DND-41 (cell line): Measurements from ENCODE around the gene ZNF143.

Experiments used
- ATAC-seq: fragments of 200-7000 bp; cut with Tn5 transposase; 3 replicates; pipeline ENCODE4 v1.9.1; 2021; ENCODE audit warnings: low read depth; ENCODE audit not compliant: insufficient read depth
- DNase-seq: peaks from one replicate; pipeline ENCODE4 v3.0.0-alpha.2; 2020
- H2AFZ ChIP-seq: 2 replicates; pipeline ENCODE4 v1.6.0; 2012; ENCODE audit warnings: low read depth, low read length
- H3K27ac ChIP-seq: 2 replicates; pipeline ENCODE4 v1.5.1; 2012; ENCODE audit warnings: low read length, inconsistent platforms
- H3K27me3 ChIP-seq: fragments of 200-600 bp; sonication (generic); 2 replicates; pipeline ENCODE4 v1.6.0; 2012; ENCODE audit warnings: low read length, mild to moderate bottlenecking, inconsistent platforms; ENCODE audit not compliant: insufficient read depth, poor library complexity
- H3K36me3 ChIP-seq: 2 replicates; pipeline ENCODE4 v1.5.1; 2012; ENCODE audit warnings: low read length, inconsistent platforms; ENCODE audit not compliant: insufficient read depth
- H3K4me1 ChIP-seq: 2 replicates; pipeline ENCODE4 v1.5.1; 2012; ENCODE audit warnings: mild to moderate bottlenecking, low read length; ENCODE audit not compliant: insufficient read depth
- H3K4me2 ChIP-seq: 2 replicates; pipeline ENCODE4 v1.6.0; 2012; ENCODE audit warnings: mild to moderate bottlenecking, moderate library complexity, low read length, inconsistent platforms; ENCODE audit not compliant: insufficient read depth
- H3K4me3 ChIP-seq, 2 experiments: fragments of 200-600 bp in 1 of 2; shearing (Covaris generic) in 1 of 2; 2 replicates each; pipeline ENCODE4 v1.5.1; 2012 to 2016; ENCODE audit warnings: inconsistent platforms in 2 of 2, low read length in 2 of 2, mild to moderate bottlenecking in 2 of 2, low read depth in 1 of 2, moderate library complexity in 1 of 2
- H3K79me2 ChIP-seq: 2 replicates; pipeline ENCODE4 v1.6.0; 2012; ENCODE audit warnings: low read length, inconsistent platforms; ENCODE audit not compliant: insufficient read depth
- H3K9ac ChIP-seq: 2 replicates; pipeline ENCODE4 v1.6.0; 2012; ENCODE audit warnings: low read depth, mild to moderate bottlenecking, inconsistent platforms, low read length, moderate library complexity
- H3K9me3 ChIP-seq: 2 replicates; pipeline ENCODE4 v1.5.1; 2012; ENCODE audit warnings: low read length, moderate library complexity, mild to moderate bottlenecking, inconsistent platforms; ENCODE audit not compliant: insufficient read depth, severe bottlenecking
- H4K20me1 ChIP-seq: 2 replicates; pipeline ENCODE4 v1.6.0; 2012; ENCODE audit warnings: low read length; ENCODE audit not compliant: insufficient read depth
- CTCF ChIP-seq: IDR thresholded peaks from 2 replicates; pipeline ENCODE4 v1.5.1; 2012; ENCODE audit warnings: borderline replicate concordance, low read length, moderate library complexity, mild to moderate bottlenecking; ENCODE audit not compliant: poor library complexity, severe bottlenecking; ENCODE audit errors: extremely low read depth
- EZH2 ChIP-seq: IDR thresholded peaks from 3 replicates; pipeline ENCODE4 v1.6.1; 2012; ENCODE audit warnings: borderline replicate concordance, low read depth, mild to moderate bottlenecking, moderate library complexity, low read length, inconsistent platforms; ENCODE audit not compliant: severe bottlenecking

The ZNF143 gene

GRCh38 chr11:9570313-9571025 lies 109.7 kb downstream of the ZNF143 start:
- H3K79me2 ChIP-seq: peaks cover 21% of the 10 kb centered on the region
- H3K9ac ChIP-seq: no peak overlapping the region
- no peak overlapping the region for H3K4me3 ChIP-seq
- DNase-seq (no peak), ATAC-seq (no peak)
- peaks cover 11% of the 10 kb centered on the region for H4K20me1 ChIP-seq
- H3K27me3 ChIP-seq: no peaks in the 10 kb centered on the region
- TF ChIP-seq CTCF: no peak
- TF ChIP-seq EZH2: no peak
- no peak overlapping the region for H2AFZ ChIP-seq
- no peak overlapping the region for H3K4me2 ChIP-seq
- peaks cover 10% of the 10 kb centered on the region for H3K4me1 ChIP-seq
- H3K9me3 ChIP-seq: no peaks in the 10 kb centered on the region
- no peak overlapping the region for H3K27ac ChIP-seq
- H3K36me3 ChIP-seq: peaks cover 11% of the 10 kb centered on the region

- peaks cover 19% of the 10 kb centered on the region for H3K36me3 ChIP-seq
- no peaks in the 10 kb centered on the region for H3K27me3 ChIP-seq
- H3K4me3 ChIP-seq: no peak overlapping the region
- TF ChIP-seq EZH2 (no peak), CTCF (no peak)
- no peak overlapping the region for H3K27ac ChIP-seq
- H4K20me1 ChIP-seq: peaks cover 19% of the 10 kb centered on the region
- no peak overlapping the region for H3K9ac ChIP-seq
- peaks cover 17% of the 10 kb centered on the region for H3K4me1 ChIP-seq
- ATAC-seq (no peak), DNase-seq (no peak)
- H3K9me3 ChIP-seq: no peaks in the 10 kb centered on the region
- H2AFZ ChIP-seq: no peak overlapping the region
- H3K4me2 ChIP-seq: no peak overlapping the region
- peaks cover 28% of the 10 kb centered on the region for H3K79me2 ChIP-seq
Measured at GRCh38 chr11:9571071-9571762, 110.4 kb downstream of the ZNF143 start.

DNA sequence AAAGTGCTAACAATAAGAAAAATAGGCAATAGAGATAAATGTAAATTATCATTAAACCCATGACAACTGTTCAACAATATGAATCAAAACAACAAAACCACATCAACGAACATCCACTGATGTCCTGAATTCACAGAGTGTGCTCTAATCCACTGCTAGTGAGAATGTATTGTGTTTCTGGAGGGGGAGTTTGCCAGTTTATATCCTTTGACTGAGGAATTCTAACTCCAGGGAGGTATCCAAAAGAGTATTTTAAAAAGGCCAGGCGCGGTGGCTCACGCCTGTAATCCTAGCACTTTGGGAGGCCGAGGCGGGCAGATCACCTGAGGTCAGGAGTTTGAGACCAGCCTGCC lies 110.9 kb downstream of the ZNF143 start:
- Histone ChIP-seq H3K36me3 (peaks cover 24% of the 10 kb centered on the region), H3K79me2 (peaks cover 33% of the 10 kb centered on the region), H3K4me2 (no peak overlapping the region; the same call in 1 of the 2 replicates), H3K27ac (no peak overlapping the region), H2AFZ (no peak overlapping the region), H3K4me3 (no peak overlapping the region), H3K9ac (no peak overlapping the region), H3K9me3 (no peaks in the 10 kb centered on the region), H4K20me1 (peaks cover 23% of the 10 kb centered on the region), H3K4me1 (peaks cover 22% of the 10 kb centered on the region), H3K27me3 (no peaks in the 10 kb centered on the region)
- no peak for DNase-seq
- TF ChIP-seq CTCF: no peak
- no peak for TF ChIP-seq EZH2
- no peak for ATAC-seq
